ENCODE measurements around the gene TNS4.
A peak's percentile ranks its signal among the peaks of the same experiment; 100 is the strongest.

The TNS4 gene

GRCh38 chr17:40498281-40499084, 2.9 kb downstream of the TNS4 start:
- in situ Hi-C loops (cut with MboI; ENCODE audit: low pct_unique_long_range_greater_than_20kb, low sequenced_read_pairs), result no loop called here

GRCh38 chr17:40497695-40498094, 3.7 kb downstream of the TNS4 start:
- no peak for DNase-seq
- in situ Hi-C loops (cut with MboI; ENCODE audit: low pct_unique_long_range_greater_than_20kb, low sequenced_read_pairs), result no loop called here

More at GRCh38 chr17:40498281-40499084, 2.9 kb downstream of the TNS4 start:
- no peak for DNase-seq

GRCh38 chr17:40496634-40497420, 4.6 kb downstream of the TNS4 start:
- in situ Hi-C loops (cut with MboI; ENCODE audit: low pct_unique_long_range_greater_than_20kb, low sequenced_read_pairs), result no loop called here

GRCh38 chr17:40496170-40496569, 5.3 kb downstream of the TNS4 start:
- DNase-seq, result no peak
- in situ Hi-C loops (cut with MboI; ENCODE audit: low pct_unique_long_range_greater_than_20kb, low sequenced_read_pairs), result no loop called here

More at GRCh38 chr17:40496634-40497420, 4.6 kb downstream of the TNS4 start:
- no peak for DNase-seq

GRCh38 chr17:40495140-40495539, 6.3 kb downstream of the TNS4 start:
- DNase-seq, result no peak
- in situ Hi-C loops (cut with MboI; ENCODE audit: low pct_unique_long_range_greater_than_20kb, low sequenced_read_pairs), result no loop called here

GRCh38 chr17:40493697-40494096, 7.7 kb downstream of the TNS4 start:
- DNase-seq, result no peak
- in situ Hi-C loops (cut with MboI; ENCODE audit: low pct_unique_long_range_greater_than_20kb, low sequenced_read_pairs), result no loop called here

GRCh38 chr17:40491486-40491885, 9.9 kb downstream of the TNS4 start:
- in situ Hi-C loops (cut with MboI; ENCODE audit: low pct_unique_long_range_greater_than_20kb, low sequenced_read_pairs), result no loop called here

GRCh38 chr17:40490982-40491381, 10.4 kb downstream of the TNS4 start:
- no peak for DNase-seq
- in situ Hi-C loops (cut with MboI; ENCODE audit: low pct_unique_long_range_greater_than_20kb, low sequenced_read_pairs), result no loop called here

More at GRCh38 chr17:40491486-40491885, 9.9 kb downstream of the TNS4 start:
- no peak for DNase-seq

- in situ Hi-C loops (cut with MboI; ENCODE audit: low pct_unique_long_range_greater_than_20kb, low sequenced_read_pairs), result no loop called here
- no peak for DNase-seq
These were observed 11.1 kb downstream of the TNS4 start for GRCh38 chr17:40490289-40490853.

GRCh38 chr17:40487371-40488020, 13.9 kb downstream of the TNS4 start:
- in situ Hi-C loops (cut with MboI; ENCODE audit: low pct_unique_long_range_greater_than_20kb, low sequenced_read_pairs), result no loop called here
- DNase-seq, result no peak

GRCh38 chr17:40486522-40487370, 14.7 kb downstream of the TNS4 start:
- no peak for DNase-seq

GRCh38 chr17:40485851-40486521, 15.4 kb downstream of the TNS4 start:
- in situ Hi-C loops (cut with MboI; ENCODE audit: low pct_unique_long_range_greater_than_20kb, low sequenced_read_pairs), result no loop called here
- DNase-seq, result peak; percentile 75

More at GRCh38 chr17:40486522-40487370, 14.7 kb downstream of the TNS4 start:
- in situ Hi-C loops (cut with MboI; ENCODE audit: low pct_unique_long_range_greater_than_20kb, low sequenced_read_pairs), result no loop called here

- no peak for DNase-seq
- in situ Hi-C loops (cut with MboI; ENCODE audit: low pct_unique_long_range_greater_than_20kb, low sequenced_read_pairs), result no loop called here
These were observed 16.4 kb downstream of the TNS4 start for GRCh38 chr17:40484973-40485530.

GRCh38 chr17:40484285-40484972, 17.0 kb downstream of the TNS4 start:
- in situ Hi-C loops (cut with MboI; ENCODE audit: low pct_unique_long_range_greater_than_20kb, low sequenced_read_pairs), result no loop called here
- no peak for DNase-seq

- in situ Hi-C loops (cut with MboI; ENCODE audit: low pct_unique_long_range_greater_than_20kb, low sequenced_read_pairs), result no loop called here
- DNase-seq, result no peak
These were observed 17.7 kb downstream of the TNS4 start for GRCh38 chr17:40483679-40484078.

- in situ Hi-C loops (cut with MboI; ENCODE audit: low pct_unique_long_range_greater_than_20kb, low sequenced_read_pairs), result no loop called here
These were observed 18.7 kb downstream of the TNS4 start for GRCh38 chr17:40482722-40483121.

GRCh38 chr17:40481106-40481505, 20.3 kb downstream of the TNS4 start:
- DNase-seq, result no peak
- in situ Hi-C loops (cut with MboI; ENCODE audit: low pct_unique_long_range_greater_than_20kb, low sequenced_read_pairs), result no loop called here

More at GRCh38 chr17:40482722-40483121, 18.7 kb downstream of the TNS4 start:
- DNase-seq, result peak; percentile 45
